Glomerular visceral epithelial cell (primary cell): ENCODE results near the gene PDC.
"Not testable (repeated sequence)": the region's sequence is repeated elsewhere in the genome, so short reads cannot be mapped to it uniquely, and the experiment has no call there.

Experiments
- DNase-seq: peaks from one replicate; pipeline ENCODE4 v3.0.0-alpha.2; 2016; ENCODE audit errors: extremely low spot score

The PDC gene

GRCh38 chr1:186403632-186404031 lies 57.3 kb downstream of the PDC start:
- DNase-seq = no peak

- DNase-seq = not testable (repeated sequence)
These were observed 59.5 kb downstream of the PDC start for GRCh38 chr1:186401446-186401845.
